22Rv1 (cell line): ENCODE results near the gene RSKR.

Experiments used
- CTCF ChIP-seq: fragments of 450-650 bp; IDR thresholded peaks from 2 replicates; pipeline ENCODE4 v1.5.1; 2017; ENCODE audit warnings: mild to moderate bottlenecking
- ZFX ChIP-seq: fragments of 450-650 bp; IDR thresholded peaks from 2 replicates; pipeline ENCODE4 v1.6.1; 2017; ENCODE audit warnings: antibody characterized with exemption, borderline replicate concordance

- TF ChIP-seq CTCF (no peak), ZFX (no peak)
Observed at GRCh38 chr17:28615260-28615940, 1.4 kb upstream of the RSKR start.
